SK-N-SH (cell line): ENCODE measurements around the gene SPOCK1. TPM values are rescaled to one million over a fixed set of nuclear protein-coding genes. Genes with fewer than 3 reads are reported as not detected.

Experiments
- CTCF ChIA-PET: fragments of 300-600, 350-600 bp; formaldehyde crosslinking; extraction: SDS; loops from one replicate; lab custom pipeline; 2021; lab: Yijun Ruan, JAX
- POLR2A ChIA-PET: fragments of 350-600 bp; sonication (Branson Sonifier 250); formaldehyde crosslinking; extraction: SDS; loops from one replicate; lab custom pipeline; 2020; ENCODE audit warnings: antibody characterized with exemption, inconsistent platforms; lab: Yijun Ruan, JAX
- DNase-seq: peaks from one replicate; pipeline ENCODE4 v3.0.0; 2012
- H2AFZ ChIP-seq: fragments of 200-600 bp; sonication (generic); 2 replicates; pipeline ENCODE4 v1.8.1; 2016; ENCODE audit warnings: antibody characterized with exemption, mild to moderate bottlenecking, low read depth
- H3F3A ChIP-seq: fragments of 200-600 bp; sonication (generic); replicated peaks from 2 replicates; pipeline ENCODE3; 2016; ENCODE audit warnings: antibody characterized with exemption, mild to moderate bottlenecking; ENCODE audit not compliant: insufficient read depth
- H3K27ac ChIP-seq, 2 experiments: fragments of 200-500 bp in 1 of 2; fragments of 200-600 bp in 1 of 2; sonication (Bioruptor generic) in 1 of 2; sonication (generic), shearing (Covaris generic) in 1 of 2; 2 replicates each; pipeline versions ENCODE4 v1.5.1 to v1.6.1; 2014 to 2016; ENCODE audit warnings: low read depth in 2 of 2, inconsistent platforms in 1 of 2, low read length in 1 of 2, mild to moderate bottlenecking in 1 of 2, mixed read lengths in 1 of 2
- H3K27me3 ChIP-seq: fragments of 200-600 bp; sonication (generic), shearing (Covaris generic); 2 replicates; pipeline ENCODE4 v1.6.1; 2016; ENCODE audit warnings: mixed run types; ENCODE audit not compliant: insufficient read depth
- H3K36me3 ChIP-seq, 2 experiments: fragments of 200-500 bp in 1 of 2; fragments of 200-600 bp in 1 of 2; sonication (Bioruptor generic) in 1 of 2; sonication (generic) in 1 of 2; replicated peaks in 1 of 2; 2 replicates each; pipeline versions ENCODE3 to v1.5.1; 2014 to 2016; ENCODE audit warnings: low read length in 1 of 2, mild to moderate bottlenecking in 1 of 2; ENCODE audit not compliant: insufficient read depth in 2 of 2, control insufficient read depth in 1 of 2
- H3K4me1 ChIP-seq, 2 experiments: fragments of 200-500 bp in 1 of 2; fragments of 200-600 bp in 1 of 2; sonication (Bioruptor generic) in 1 of 2; sonication (generic), shearing (Covaris generic) in 1 of 2; 2 replicates each; pipeline versions ENCODE4 v1.5.1 to v1.6.1; 2014 to 2016; ENCODE audit warnings: low read depth in 1 of 2, low read length in 1 of 2, mixed run types in 1 of 2; ENCODE audit not compliant: insufficient read depth in 2 of 2, control insufficient read depth in 1 of 2
- H3K4me2 ChIP-seq: fragments of 200-600 bp; sonication (generic), shearing (Covaris generic); 2 replicates; pipeline ENCODE4 v1.6.1; 2017; ENCODE audit warnings: mixed run types
- H3K4me3 ChIP-seq, 2 experiments: fragments of 200-500 bp in 1 of 2; fragments of 200-600 bp in 1 of 2; sonication (Bioruptor generic) in 1 of 2; sonication (generic), shearing (Covaris generic) in 1 of 2; 2 replicates each; pipeline versions ENCODE4 v1.5.1 to v1.8.1; 2014 to 2016; ENCODE audit warnings: low read depth in 2 of 2, inconsistent platforms in 1 of 2, low read length in 1 of 2, mild to moderate bottlenecking in 1 of 2, mixed read lengths in 1 of 2, moderate library complexity in 1 of 2
- H3K79me2 ChIP-seq: fragments of 200-600 bp; sonication (generic); 2 replicates; pipeline ENCODE4 v1.8.1; 2017; ENCODE audit warnings: mild to moderate bottlenecking; ENCODE audit not compliant: insufficient read depth
- H3K9ac ChIP-seq: fragments of 200-600 bp; sonication (generic); 2 replicates; pipeline ENCODE4 v1.6.1; 2017; ENCODE audit warnings: mixed run types
- H3K9me2 ChIP-seq: fragments of 200-600 bp; sonication (generic); 2 replicates; pipeline ENCODE4 v1.6.1; 2017; ENCODE audit warnings: mixed run types
- H3K9me3 ChIP-seq: fragments of 200-600 bp; sonication (generic); 2 replicates; pipeline ENCODE4 v1.6.1; 2017; ENCODE audit warnings: mixed run types, mild to moderate bottlenecking, moderate library complexity
- H4K20me1 ChIP-seq: fragments of 200-600 bp; sonication (generic); 2 replicates; pipeline ENCODE4 v1.6.1; 2017; ENCODE audit warnings: mild to moderate bottlenecking, mixed run types; ENCODE audit not compliant: insufficient read depth
- CTCF ChIP-seq: fragments of 200-600 bp; sonication (generic); IDR thresholded peaks from 2 replicates; pipeline ENCODE4 v1.6.1; 2017; ENCODE audit warnings: antibody characterized with exemption, mild to moderate bottlenecking, moderate library complexity
- ELF1 ChIP-seq: IDR thresholded peaks from 2 replicates; pipeline ENCODE4 v1.4.0; 2012
- EP300 ChIP-seq, 2 experiments: IDR thresholded peaks; 2 replicates each; pipeline versions ENCODE4 v1.4.0 to v1.6.1; 2012; ENCODE audit warnings: borderline replicate concordance in 1 of 2, low read depth in 1 of 2, low read length in 1 of 2
- FOXJ3 ChIP-seq: sonication (generic); formaldehyde crosslinking; IDR thresholded peaks from 2 replicates; pipeline ENCODE4 v1.5.1; 2020; ENCODE audit warnings: mild to moderate bottlenecking, missing genetic modification reagents
- IRF3 ChIP-seq: fragments of 150-350 bp; IDR thresholded peaks from 2 replicates; pipeline ENCODE4 v1.6.1; 2016; ENCODE audit warnings: mild to moderate bottlenecking, low read depth, low read length
- NRF1 ChIP-seq: IDR thresholded peaks from 2 replicates; pipeline ENCODE4 v1.6.1; 2012; ENCODE audit warnings: low read depth, mild to moderate bottlenecking, low read length
- PBX3 ChIP-seq: IDR thresholded peaks from 2 replicates; pipeline ENCODE4; 2012
- POLR2AphosphoS5 ChIP-seq: IDR thresholded peaks from 2 replicates; pipeline ENCODE4 v1.6.1; 2012; ENCODE audit warnings: low read depth, low read length
- RAD21 ChIP-seq: IDR thresholded peaks from 2 replicates; pipeline ENCODE4 v1.6.1; 2012; ENCODE audit warnings: mild to moderate bottlenecking, low read length
- TAF1 ChIP-seq: IDR thresholded peaks from 2 replicates; pipeline ENCODE4 v1.6.1; 2012; ENCODE audit warnings: low read depth, mild to moderate bottlenecking, low read length, moderate library complexity, borderline replicate concordance
- TCF12 ChIP-seq: IDR thresholded peaks from 2 replicates; pipeline ENCODE4 v1.4.0; 2012
- ZBTB33 ChIP-seq: IDR thresholded peaks from 2 replicates; pipeline ENCODE4 v1.4.0; 2012; ENCODE audit warnings: low read depth, borderline replicate concordance
- WGBS: methylation state at CpG from one replicate; pipeline ENCODE4 v1.1.6; 2017; ENCODE audit warnings: low lambda C conversion rate; 5-methylcytosine and 5-hydroxymethylcytosine counted together
- polyA plus RNA-seq, 3 experiments: library from polyadenylated mRNA; depleted of rRNA; stranded (reverse); fragments of >200 nt; gene quantifications; 2 replicates each; pipeline ENCODE4 v1.2.3, GENCODE V29; 2012

The SPOCK1 gene
- polyA plus RNA-seq, 1 of the 3 experiments (the other 2 are of a cell fraction), result 11.3 TPM

- Histone ChIP-seq H4K20me1 (no peaks in the 10 kb centered on the region), H3F3A (no peaks in the 10 kb centered on the region), H3K4me2 (no peak overlapping the region), H3K79me2 (peaks cover 3% of the 10 kb centered on the region; the same call in 1 of the 2 replicates), H3K36me3 (no peaks in the 10 kb centered on the region), H3K9me2 (no peaks in the 10 kb centered on the region), H3K9ac (no peak overlapping the region), H2AFZ (no peak overlapping the region), H3K27ac (no peak overlapping the region), H3K4me1 (peaks cover 0 to 31% of the 10 kb centered on the region in 2 experiments), H3K9me3 (no peaks in the 10 kb centered on the region), H3K4me3 (no peak overlapping the region), H3K27me3 (no peaks in the 10 kb centered on the region)
- WGBS, result 47% methylated on average over 2 of the region's 2 CpGs
- DNase-seq, result no peak
- TF ChIP-seq ZBTB33 (no peak), CTCF (no peak), TAF1 (no peak), POLR2AphosphoS5 (no peak), IRF3 (no peak), EP300 (IDR thresholded peaks at IDR 0.05; ENCODE audit: borderline replicate concordance in 1 of 2, low read depth in 1 of 2, low read length in 1 of 2) (no peak), TCF12 (no peak), FOXJ3 (CRISPR knock-in tag) (no peak), RAD21 (no peak), ELF1 (no peak), NRF1 (no peak), PBX3 (no peak)
- ChIA-PET POLR2A (no interaction called here), CTCF (interaction anchor here (0.6 to 1.8 kb wide), 3 partner anchors 20 to 136 kb away, joined by 3 to 8 read pairs (median 4); no protein-coding TSS in a partner anchor)
Measured at GRCh38 chr5:137184734-137185133, 314.4 kb downstream of the SPOCK1 start.
